HG02938 (cell line): Measurements from ENCODE around the gene CLNK.
"Not testable (repeated sequence)": the region's sequence is repeated elsewhere in the genome, so short reads cannot be mapped to it uniquely, and the experiment has no call there.

Experiments used
- ATAC-seq: cut with Tn5 transposase; IDR thresholded peaks from one replicate; pipeline ENCODE4 v1.9.1; 2021; ENCODE audit warnings: mild to moderate bottlenecking, moderate library complexity; ENCODE audit not compliant: unreplicated experiment

The CLNK gene

GRCh38 chr4:10581022-10581421, 103.5 kb downstream of the CLNK start:
- ATAC-seq = no peak

- ATAC-seq = no peak
Measured at GRCh38 chr4:10579648-10580047, 104.9 kb downstream of the CLNK start.

DNA sequence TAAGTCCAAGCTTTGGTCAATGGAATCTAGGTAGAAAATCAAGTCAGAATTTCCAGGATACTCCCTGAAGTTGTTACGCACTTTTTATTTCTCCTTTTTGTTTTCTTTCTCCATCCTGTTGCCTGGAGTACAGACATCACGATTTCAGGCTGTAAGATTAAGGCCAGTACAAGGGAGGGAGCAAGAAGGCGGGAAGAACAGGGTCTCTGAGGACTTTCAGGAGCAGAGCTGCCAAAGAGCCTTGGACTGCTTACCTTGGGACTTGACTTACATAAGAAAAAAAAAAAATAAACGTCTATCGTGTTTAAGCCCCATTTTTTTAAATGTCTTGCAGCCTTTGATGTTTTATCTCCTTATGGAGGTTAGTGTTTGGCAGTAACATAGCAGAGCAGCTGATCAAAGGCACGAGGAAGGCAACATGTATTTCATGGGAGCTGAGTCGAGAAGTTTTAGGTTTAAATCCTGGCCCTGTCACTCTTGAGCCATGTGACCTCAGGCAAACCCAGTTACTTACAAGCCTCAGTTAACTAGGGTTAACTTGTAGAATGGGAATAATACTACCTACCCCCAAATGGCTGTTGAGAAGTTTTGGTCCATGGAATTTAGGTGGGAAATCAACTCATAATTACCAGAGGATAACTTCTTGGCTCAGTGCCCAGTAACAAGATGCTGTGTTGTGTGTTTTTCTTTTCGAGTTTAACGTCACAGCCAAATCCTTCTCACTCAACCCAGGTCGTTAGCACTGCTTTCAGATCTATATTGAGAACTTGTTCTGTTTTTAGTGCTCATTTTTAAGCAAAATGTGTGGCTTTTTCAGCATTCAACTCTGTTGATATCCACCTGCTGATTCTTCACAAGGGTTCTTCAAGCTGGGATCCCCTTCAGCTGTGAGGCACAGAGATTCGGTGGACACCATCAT, 106.8 kb downstream of the CLNK start:
- peak; percentile 53 for ATAC-seq

- ATAC-seq = peak; percentile 87
Measured at GRCh38 chr4:10577018-10577417, 107.5 kb downstream of the CLNK start.

GRCh38 chr4:10576236-10576635, 108.3 kb downstream of the CLNK start:
- ATAC-seq = no peak

DNA sequence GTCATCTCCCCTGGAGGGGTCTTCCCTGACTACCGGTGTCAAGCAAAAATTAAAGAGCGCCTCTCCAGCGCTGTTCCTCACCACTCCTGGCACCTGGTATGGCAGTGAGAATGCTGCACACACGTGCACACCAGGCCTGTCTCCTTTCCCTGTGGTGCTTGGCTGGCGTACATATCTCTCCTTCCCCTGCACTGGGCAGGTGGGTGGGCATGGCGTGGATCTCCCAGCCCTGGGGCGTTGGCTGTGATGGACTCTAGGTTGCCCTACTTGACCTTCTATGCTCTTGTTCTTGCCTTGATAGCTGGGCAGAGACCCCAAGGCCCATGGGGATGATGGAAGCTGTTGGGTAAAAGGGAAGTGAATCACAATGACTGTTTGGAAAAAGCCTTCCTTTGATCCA, 109.2 kb downstream of the CLNK start:
- ATAC-seq = no peak

- ATAC-seq = not testable (repeated sequence)
Measured at GRCh38 chr4:10574553-10574952, 110.0 kb downstream of the CLNK start.

- ATAC-seq = no peak
Measured at GRCh38 chr4:10571909-10572308, 112.7 kb downstream of the CLNK start.

DNA sequence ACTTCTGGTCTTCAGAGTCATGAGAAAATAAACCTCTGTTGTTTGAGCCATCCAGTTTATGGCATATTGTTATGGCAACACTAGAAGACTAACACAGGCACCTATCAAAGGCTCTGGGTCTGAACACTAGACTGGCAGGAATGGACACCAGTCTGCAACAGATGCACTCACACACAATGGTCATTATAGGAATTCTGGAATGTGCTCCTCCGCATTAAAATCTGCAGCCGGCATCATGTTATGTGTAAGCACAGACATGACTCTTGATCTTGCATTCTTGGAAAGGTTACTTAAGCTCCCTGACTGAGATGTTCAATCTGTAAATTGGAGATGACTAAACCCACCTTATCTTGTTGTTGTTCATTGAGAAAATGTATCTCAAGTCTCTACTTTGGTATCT, 115.1 kb downstream of the CLNK start:
- no peak for ATAC-seq

DNA sequence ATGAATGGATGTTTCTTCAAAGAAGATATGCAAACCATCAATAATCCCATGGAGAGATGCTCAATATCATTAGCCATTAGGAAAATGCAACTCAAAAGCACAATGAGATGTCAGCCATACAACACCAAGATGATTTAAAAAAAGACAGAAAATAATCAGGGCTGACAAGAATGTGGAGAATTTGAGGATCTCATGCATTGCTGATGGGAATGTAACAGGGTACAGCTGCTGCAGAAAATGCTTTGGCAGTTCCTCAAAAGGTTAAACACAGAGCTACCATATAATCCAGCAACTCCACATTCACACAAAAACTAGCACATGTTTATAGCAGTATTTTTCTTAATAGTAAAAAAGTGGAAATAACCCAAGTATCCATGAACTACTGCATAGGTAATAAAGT, 116.8 kb downstream of the CLNK start:
- no peak for ATAC-seq

DNA sequence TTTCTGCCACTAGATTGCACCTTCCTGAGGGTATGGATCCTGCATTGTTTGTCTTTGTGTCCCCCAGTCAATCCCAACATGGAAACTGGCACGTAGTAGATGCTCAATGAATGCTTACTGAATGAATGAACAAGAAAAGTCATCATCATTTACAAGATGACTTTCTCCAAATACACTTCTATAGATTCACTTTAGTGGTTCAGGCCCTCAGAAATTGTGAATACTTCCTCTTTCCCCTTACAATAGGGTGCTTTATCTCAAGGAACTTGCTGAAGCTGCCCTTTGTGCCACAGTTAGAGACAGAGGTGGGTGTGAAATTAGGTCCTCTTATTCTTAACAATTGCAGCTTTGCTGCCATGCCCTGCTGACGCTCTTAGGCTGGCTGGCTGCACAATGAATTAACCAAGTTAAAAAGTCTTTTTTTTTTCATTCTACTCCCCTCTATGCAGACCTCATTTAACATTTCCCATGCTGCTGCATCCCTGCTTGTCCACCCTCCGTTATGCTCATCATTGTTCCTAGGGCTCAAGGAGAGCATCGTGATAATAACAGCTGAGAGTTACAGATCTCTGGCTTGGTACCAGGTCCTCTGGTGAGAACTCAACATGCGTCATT, 119.3 kb downstream of the CLNK start:
- ATAC-seq = no peak

DNA sequence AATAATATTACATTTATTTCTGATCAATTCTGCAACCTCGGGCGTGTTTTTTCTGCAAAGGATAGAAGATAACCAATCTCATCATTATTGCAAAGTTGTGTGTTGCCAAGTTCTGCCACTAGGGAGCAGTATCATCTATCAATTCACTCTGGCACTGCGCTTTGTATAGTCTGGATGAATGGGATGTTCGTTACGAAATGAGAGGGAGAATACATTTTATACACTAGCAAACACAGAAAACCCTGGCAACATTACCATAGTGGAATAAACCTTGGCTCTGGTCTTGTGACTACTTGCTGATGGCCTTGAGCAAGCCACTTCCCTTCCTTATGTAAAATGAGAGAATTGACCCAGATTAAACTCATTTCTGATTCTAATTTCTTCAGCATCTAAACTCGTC, 129.9 kb downstream of the CLNK start:
- peak; percentile 74 for ATAC-seq

GRCh38 chr4:10554121-10554520, 130.4 kb downstream of the CLNK start:
- no peak for ATAC-seq

GRCh38 chr4:10552591-10553280, 131.8 kb downstream of the CLNK start:
- no peak for ATAC-seq

- peak; percentile 58 for ATAC-seq
Measured at GRCh38 chr4:10535912-10536311, 148.7 kb downstream of the CLNK start.

DNA sequence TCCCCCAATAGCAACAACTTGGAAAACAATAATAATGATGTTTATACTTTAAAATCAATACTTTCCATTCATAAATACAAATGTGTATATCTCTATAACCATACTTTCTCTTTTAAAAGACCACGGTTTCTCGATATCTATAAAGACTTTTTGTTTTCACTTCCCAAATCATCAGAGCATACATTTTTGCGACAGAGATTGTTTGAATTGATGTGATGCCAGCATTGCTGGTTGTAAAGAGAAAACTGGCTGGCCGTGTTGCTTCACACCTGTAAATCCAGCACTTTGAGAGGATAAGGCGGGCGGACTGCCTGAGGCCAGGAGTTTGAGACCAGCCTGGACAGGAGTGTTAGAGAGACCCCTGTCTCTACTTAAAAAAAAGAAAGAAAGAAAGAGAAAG, 149.7 kb downstream of the CLNK start:
- ATAC-seq = peak; percentile 54

DNA sequence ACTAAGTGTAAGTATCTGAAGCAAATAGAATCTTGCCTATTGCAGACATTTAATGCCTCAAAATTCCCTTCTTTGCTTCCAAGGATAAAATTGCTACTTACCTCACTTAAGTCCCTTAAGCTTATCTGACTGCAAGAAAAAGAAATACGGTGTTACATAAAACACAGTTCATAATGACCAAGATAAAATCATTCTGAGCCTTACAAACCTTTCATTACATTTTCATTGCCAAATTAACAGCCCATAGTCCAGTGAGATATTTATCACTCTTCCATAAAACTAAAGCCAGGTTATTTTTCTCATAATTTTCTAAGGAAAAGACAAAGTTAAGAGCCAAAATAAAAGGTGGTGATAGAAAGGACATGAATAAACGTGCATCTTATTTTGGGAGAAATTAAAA, 152.4 kb downstream of the CLNK start:
- no peak for ATAC-seq

DNA sequence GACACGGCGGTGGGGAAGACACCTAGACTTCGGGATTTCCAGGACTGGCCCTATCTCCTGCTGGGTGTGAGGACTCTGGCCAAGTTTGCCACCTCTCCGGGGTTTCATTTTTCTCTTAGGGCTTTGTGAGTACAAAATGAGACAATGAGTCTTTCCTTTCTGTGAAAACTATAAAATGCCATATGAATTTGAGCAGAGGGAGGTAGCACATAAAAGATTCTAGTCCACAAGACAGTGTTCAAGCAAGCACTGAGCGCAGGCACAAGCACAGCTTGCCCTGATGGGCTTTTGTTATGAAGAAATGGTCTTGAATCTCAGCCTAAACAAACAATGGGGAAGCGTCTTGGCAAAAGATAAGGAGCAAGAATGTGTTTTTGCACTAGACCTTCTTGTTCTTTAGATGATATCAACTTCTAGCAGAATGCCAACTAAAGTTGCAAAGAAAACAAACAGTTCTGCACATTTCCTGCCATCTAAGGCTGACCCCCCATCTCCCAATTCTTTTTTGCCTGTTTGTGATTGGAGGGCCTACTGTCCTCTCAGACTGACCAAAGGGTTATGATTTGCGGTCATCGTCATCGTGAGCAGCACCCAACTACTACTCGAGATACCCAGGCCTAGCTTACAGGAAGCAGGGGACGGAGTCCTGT, 154.3 kb downstream of the CLNK start:
- no peak for ATAC-seq

GRCh38 chr4:10529291-10530136, 155.1 kb downstream of the CLNK start:
- ATAC-seq = no peak

DNA sequence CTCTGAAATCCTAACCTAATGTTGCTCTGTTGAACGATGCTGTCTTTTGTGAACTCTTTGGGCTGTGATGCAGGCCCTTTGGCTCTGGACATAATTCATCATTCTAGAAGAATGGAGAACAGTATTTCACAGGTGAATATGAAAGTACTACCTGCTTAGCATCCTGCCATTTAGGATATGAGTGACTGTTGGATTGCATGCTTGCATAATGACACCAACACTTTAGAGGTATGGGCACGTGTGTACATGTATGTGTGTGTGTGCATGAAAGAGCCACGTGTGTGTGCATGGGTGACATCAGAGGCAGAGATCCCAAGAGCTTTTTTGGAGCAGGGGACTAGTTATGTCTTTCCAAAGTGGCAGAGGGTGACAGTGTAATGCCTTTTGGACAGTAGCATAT, 157.1 kb downstream of the CLNK start:
- no peak for ATAC-seq
